GM12891 (cell line): Measurements from ENCODE around the gene GCHFR. TPM values are rescaled to one million over a fixed set of nuclear protein-coding genes. Genes with fewer than 3 reads are reported as not detected.

Experiments used
- DNase-seq: peaks from one replicate; pipeline ENCODE4 v3.0.0; 2011; ENCODE audit warnings: low spot score; ENCODE audit not compliant: insufficient read length
- FAIRE-seq: peaks from 2 replicates; lab custom pipeline; 2011; peaks lifted over from hg19 to GRCh38; lab: Jason Lieb, UNC
- PAX5 ChIP-seq: IDR thresholded peaks from 2 replicates; pipeline ENCODE4 v1.6.1; 2011; ENCODE audit warnings: low read length, moderate library complexity, mild to moderate bottlenecking; ENCODE audit not compliant: insufficient read depth, severe bottlenecking
- POLR2A ChIP-seq: IDR thresholded peaks from 2 replicates; pipeline ENCODE4 v1.6.1; 2011; ENCODE audit warnings: low read depth, low read length, control low read depth
- POLR2AphosphoS5 ChIP-seq: IDR thresholded peaks from 2 replicates; pipeline ENCODE4 v1.6.1; 2011; ENCODE audit warnings: low read depth, low read length, control low read depth
- POU2F2 ChIP-seq: IDR thresholded peaks from 2 replicates; pipeline ENCODE4 v1.6.1; 2011; ENCODE audit warnings: low read depth, mild to moderate bottlenecking, control low read depth, low read length, moderate library complexity
- SPI1 ChIP-seq: IDR thresholded peaks from 2 replicates; pipeline ENCODE4 v1.6.1; 2011; ENCODE audit warnings: low read depth, low read length, control low read depth
- TAF1 ChIP-seq: IDR thresholded peaks from 2 replicates; pipeline ENCODE4 v1.6.1; 2011; ENCODE audit warnings: low read depth, low read length, control low read depth
- polyA plus RNA-seq: library from polyadenylated mRNA; unstranded; fragments of >200 nt; gene quantifications from one replicate; pipeline ENCODE4 v1.2.1, GENCODE V29; 2012; ENCODE audit warnings: low read depth, missing spikeins, inconsistent platforms; ENCODE audit not compliant: missing spikeins

GCHFR gene
- 43.0 TPM for polyA plus RNA-seq

- DNase-seq (peak; percentile 82), FAIRE-seq (peak; percentile 95)
- TF ChIP-seq PAX5 = peak; percentile 74
- no peak for TF ChIP-seq TAF1
- no peak for TF ChIP-seq POU2F2
- TF ChIP-seq POLR2AphosphoS5 = peak; percentile 64; the same call in 1 of the 2 replicates
- no peak for TF ChIP-seq SPI1
These were observed at the start of gene GCHFR for GRCh38 chr15:40763801-40764628. TSS of gene GCHFR (plus strand) at chr15:40764068. CDS start at chr15:40764181, 113 bp downstream.

DNA sequence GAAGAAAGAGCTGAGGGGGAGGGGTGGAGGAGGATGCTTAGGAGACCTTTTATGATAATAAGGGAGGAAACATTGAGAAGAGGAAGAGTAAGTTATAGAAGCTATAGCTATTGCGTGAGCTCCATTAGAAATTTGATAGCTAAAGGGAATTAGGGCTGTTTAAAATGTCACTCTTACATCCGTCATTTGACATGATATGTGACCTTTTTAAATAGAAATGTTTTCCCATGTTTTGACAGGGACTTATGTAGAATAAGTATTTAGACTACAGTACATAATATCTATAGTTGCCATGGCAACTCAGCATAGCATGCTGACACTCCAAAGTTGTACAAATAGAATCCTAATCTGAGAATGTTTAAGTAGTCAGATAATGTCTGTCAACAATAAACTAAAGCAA, 49.7 kb upstream of the GCHFR start:
- FAIRE-seq (no peak), DNase-seq (no peak)
- TF ChIP-seq PAX5 (no peak), POLR2AphosphoS5 (no peak), SPI1 (no peak), POLR2A (no peak), TAF1 (no peak)

GRCh38 chr15:40716165-40716564, 47.7 kb upstream of the GCHFR start:
- FAIRE-seq (no peak), DNase-seq (no peak)
- TF ChIP-seq POLR2AphosphoS5 = no peak
- TF ChIP-seq SPI1 = peak; percentile 82

- DNase-seq (no peak), FAIRE-seq (no peak)
- TF ChIP-seq PAX5 (no peak), POU2F2 (no peak), POLR2AphosphoS5 (no peak), POLR2A (no peak)
These were observed 42.2 kb upstream of the GCHFR start for GRCh38 chr15:40721701-40722100.

- DNase-seq (no peak), FAIRE-seq (no peak)
- TF ChIP-seq POLR2AphosphoS5 (no peak), PAX5 (no peak), SPI1 (no peak), POU2F2 (no peak), TAF1 (no peak), POLR2A (no peak)
These were observed 41.5 kb upstream of the GCHFR start for GRCh38 chr15:40722354-40722753.

DNA sequence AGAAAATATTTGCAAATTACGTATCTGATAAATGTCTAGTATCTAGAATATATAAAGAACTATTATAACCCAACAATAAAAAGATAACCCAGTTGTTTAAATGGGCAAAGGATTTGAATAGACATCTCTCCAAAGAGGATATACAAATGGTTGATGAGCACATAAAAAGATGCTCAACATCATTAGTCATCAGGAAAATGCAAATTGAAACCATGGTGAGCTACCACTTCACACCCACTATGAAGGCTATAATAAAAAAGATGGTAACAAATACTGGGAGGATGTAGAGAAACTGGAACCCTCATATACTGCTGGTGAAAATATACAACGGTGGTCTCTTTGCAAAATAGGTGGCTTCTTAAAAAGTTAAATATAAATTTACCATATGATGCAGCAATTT, 40.9 kb upstream of the GCHFR start:
- no peak for FAIRE-seq
- TF ChIP-seq POLR2AphosphoS5 = no peak
- TF ChIP-seq POLR2A = no peak
- no peak for TF ChIP-seq PAX5
- no peak for TF ChIP-seq SPI1
- TF ChIP-seq POU2F2 = no peak
- TF ChIP-seq TAF1 = no peak
- DNase-seq = no peak

DNA sequence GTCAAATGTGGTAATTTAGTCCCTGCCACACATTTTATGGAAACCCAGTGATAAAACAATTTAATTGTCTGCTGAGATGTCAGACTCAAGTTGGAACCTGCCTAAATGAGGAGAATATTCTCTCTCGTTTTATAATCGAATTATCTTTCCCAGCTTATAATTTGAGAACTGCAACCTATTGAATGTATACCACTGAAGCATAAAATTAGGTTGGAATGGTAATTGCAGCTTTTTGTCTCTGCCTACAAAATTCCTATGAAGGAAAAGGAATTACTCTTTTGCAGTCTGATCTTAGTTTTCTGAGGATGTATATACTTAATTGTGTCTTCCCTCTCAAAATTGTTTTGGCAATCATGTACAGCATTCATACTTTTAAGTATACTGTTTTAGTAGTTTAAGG, 39.9 kb upstream of the GCHFR start:
- TF ChIP-seq POLR2AphosphoS5 (no peak), POU2F2 (no peak), PAX5 (no peak), TAF1 (no peak), SPI1 (no peak), POLR2A (no peak)
- DNase-seq (no peak), FAIRE-seq (no peak)

GRCh38 chr15:40731034-40731433, 32.8 kb upstream of the GCHFR start:
- no peak for DNase-seq
- no peak for TF ChIP-seq PAX5
- TF ChIP-seq TAF1 = no peak
- no peak for TF ChIP-seq POLR2A
- TF ChIP-seq SPI1 = no peak
- no peak for TF ChIP-seq POU2F2
- no peak for TF ChIP-seq POLR2AphosphoS5
- FAIRE-seq = no peak

DNA sequence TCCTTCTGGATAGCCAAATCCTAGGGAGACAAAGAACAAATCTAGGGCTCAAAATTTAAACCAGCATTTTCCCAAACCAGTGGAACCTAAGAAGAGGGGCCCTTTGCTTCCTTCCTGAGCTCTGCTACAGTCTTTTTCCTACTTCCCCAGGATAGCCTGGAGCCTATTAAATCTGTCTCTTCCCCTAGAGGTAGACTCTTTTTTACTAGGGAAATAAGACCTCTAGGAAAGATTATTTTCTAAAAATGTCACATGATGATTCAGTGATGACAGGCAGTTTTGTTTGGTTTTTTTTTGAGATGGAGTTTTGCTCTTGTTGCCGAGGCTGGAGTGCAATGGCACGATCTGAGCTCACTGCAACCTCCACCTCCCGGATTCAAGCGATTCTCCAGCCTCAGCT, 27.3 kb upstream of the GCHFR start:
- no peak for TF ChIP-seq POU2F2
- no peak for TF ChIP-seq PAX5
- TF ChIP-seq TAF1 = no peak
- no peak for TF ChIP-seq SPI1
- no peak for TF ChIP-seq POLR2A
- no peak for TF ChIP-seq POLR2AphosphoS5
- FAIRE-seq = no peak
- no peak for DNase-seq

DNA sequence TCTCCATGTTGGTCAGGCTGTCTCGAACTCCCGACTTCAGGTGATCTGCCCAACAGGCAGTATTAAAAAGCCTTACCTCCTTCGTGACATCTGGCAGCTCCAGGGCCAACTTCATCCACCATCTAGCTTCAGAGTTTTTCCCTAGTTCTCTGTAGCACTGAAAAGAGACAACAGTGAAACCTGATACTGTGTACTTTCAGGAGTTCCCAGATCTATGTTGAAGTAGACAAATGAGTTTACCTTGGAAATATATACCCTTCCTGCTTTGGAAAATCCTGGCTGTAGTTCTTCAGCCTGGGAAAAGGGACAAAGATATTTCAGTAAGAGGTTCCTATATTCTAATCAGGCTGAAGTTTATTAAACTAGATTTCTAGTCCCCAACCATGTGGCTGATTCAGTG, 26.8 kb upstream of the GCHFR start:
- TF ChIP-seq TAF1 (no peak), POU2F2 (no peak), SPI1 (no peak), POLR2AphosphoS5 (no peak), PAX5 (no peak), POLR2A (no peak)
- DNase-seq = no peak
- FAIRE-seq = no peak

DNA sequence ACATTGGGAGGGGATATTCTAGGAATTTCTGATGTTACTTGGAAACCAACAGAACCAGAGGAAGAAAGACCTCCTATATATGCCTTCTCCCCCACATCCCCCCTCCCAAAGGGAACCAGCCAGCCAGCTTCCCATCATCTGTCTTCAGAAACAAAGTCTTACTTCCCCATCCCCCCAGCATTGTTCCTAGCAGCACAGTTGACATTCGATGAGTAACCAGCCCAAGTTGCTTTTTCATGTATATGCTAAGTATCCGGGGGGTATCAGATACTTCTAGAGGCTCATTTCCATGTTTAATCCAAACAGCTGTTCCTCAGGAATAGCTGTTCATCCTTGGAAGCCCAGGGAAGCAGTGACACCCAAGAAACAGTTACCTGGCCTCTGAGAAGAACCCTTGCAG, 24.8 kb upstream of the GCHFR start:
- FAIRE-seq (no peak), DNase-seq (no peak)
- TF ChIP-seq TAF1 (no peak), POLR2A (no peak), SPI1 (no peak), PAX5 (no peak), POLR2AphosphoS5 (no peak), POU2F2 (no peak)

DNA sequence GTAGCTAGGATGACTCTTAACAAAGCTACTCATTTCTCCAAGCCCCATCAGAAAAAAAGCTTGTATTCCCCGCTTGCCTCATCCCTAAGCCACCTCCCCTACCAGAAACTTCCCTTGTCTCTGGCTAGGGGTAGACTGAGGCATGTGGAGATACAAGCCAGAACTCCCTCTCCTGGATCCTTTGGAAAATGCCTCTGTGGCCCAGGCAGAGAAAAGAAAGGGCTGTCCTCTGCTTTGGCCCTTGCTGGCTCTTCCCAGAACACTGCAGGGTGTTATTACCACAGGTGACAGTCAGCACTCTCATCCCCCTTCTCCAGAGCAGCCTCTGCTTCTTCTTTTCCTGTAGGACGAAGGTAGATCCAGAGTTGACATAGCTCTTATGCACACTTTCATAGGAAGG, 24.0 kb upstream of the GCHFR start:
- no peak for TF ChIP-seq TAF1
- TF ChIP-seq POLR2A = no peak
- TF ChIP-seq POLR2AphosphoS5 = no peak
- no peak for TF ChIP-seq PAX5
- TF ChIP-seq SPI1 = no peak
- no peak for TF ChIP-seq POU2F2
- DNase-seq (no peak), FAIRE-seq (no peak)
